Hepatocyte (in vitro differentiated cells): ENCODE results near the gene RCN1.

Source experiments
- CTCF ChIP-seq: fragments of 200-600 bp; sonication (generic); IDR thresholded peaks from 2 replicates; pipeline ENCODE4 v1.5.1; 2016; ENCODE audit warnings: antibody characterized with exemption, mild to moderate bottlenecking; ENCODE audit not compliant: poor library complexity
- EZH2 ChIP-seq: fragments of 200-600 bp; sonication (generic); IDR thresholded peaks from 2 replicates; pipeline ENCODE4 v1.6.1; 2016; ENCODE audit warnings: antibody characterized with exemption, mild to moderate bottlenecking, borderline replicate concordance
- EZH2phosphoT487 ChIP-seq: fragments of 200-600 bp; sonication (generic); IDR thresholded peaks from one replicate; pipeline ENCODE4 v1.6.1; 2018; ENCODE audit warnings: antibody characterized with exemption, mild to moderate bottlenecking, low read depth, moderate library complexity; ENCODE audit not compliant: unreplicated experiment, severe bottlenecking

- no peak for TF ChIP-seq CTCF
- TF ChIP-seq EZH2 = no peak
- TF ChIP-seq EZH2phosphoT487 = no peak
Observed at GRCh38 chr11:32073644-32074026, 17.2 kb upstream of the RCN1 start.
